H9 (cell line): ENCODE results near the gene GGT7. TPM values are rescaled to one million over a fixed set of nuclear protein-coding genes. Genes with fewer than 3 reads are reported as not detected.

Experiments used
- DNase-seq: peaks from one replicate; pipeline ENCODE4 v3.0.0-alpha.2; 2017
- H2AFZ ChIP-seq: one replicate; pipeline ENCODE4 v1.6.1; 2013; ENCODE audit warnings: mild to moderate bottlenecking, low read length, control low read depth, moderate library complexity
- H2AK5ac ChIP-seq: 2 replicates; pipeline ENCODE4 v1.6.1; 2013; ENCODE audit warnings: low read length, control low read depth, mixed read lengths; ENCODE audit not compliant: insufficient read length
- H2BK120ac ChIP-seq: one replicate; pipeline ENCODE4 v1.6.1; 2013; ENCODE audit warnings: low read depth, mild to moderate bottlenecking, low read length, control low read depth, inconsistent platforms; ENCODE audit not compliant: poor library complexity, severe bottlenecking
- H2BK12ac ChIP-seq: 2 replicates; pipeline ENCODE4 v1.6.1; 2013; ENCODE audit warnings: low read length, control low read depth, mixed read lengths, low read depth; ENCODE audit not compliant: insufficient read length
- H2BK15ac ChIP-seq: 2 replicates; pipeline ENCODE4 v1.6.1; 2013; ENCODE audit warnings: low read depth, low read length, control low read depth
- H2BK20ac ChIP-seq: one replicate; pipeline ENCODE4 v1.6.1; 2013; ENCODE audit warnings: low read depth, mild to moderate bottlenecking, low read length, control low read depth, inconsistent platforms; ENCODE audit not compliant: poor library complexity, severe bottlenecking
- H2BK5ac ChIP-seq: 2 replicates; pipeline ENCODE4 v1.6.1; 2013; ENCODE audit warnings: low read length, control low read depth, mixed read lengths; ENCODE audit not compliant: insufficient read length
- H3K14ac ChIP-seq: 2 replicates; pipeline ENCODE4 v1.6.1; 2013; ENCODE audit warnings: low read length, control low read depth; ENCODE audit not compliant: insufficient read depth
- H3K18ac ChIP-seq: 2 replicates; pipeline ENCODE4 v1.6.1; 2013; ENCODE audit warnings: low read depth, mild to moderate bottlenecking, mixed read lengths, low read length, control low read depth; ENCODE audit not compliant: insufficient read length
- H3K23ac ChIP-seq: 2 replicates; pipeline ENCODE4 v1.6.1; 2013; ENCODE audit warnings: low read length, control low read depth, mixed read lengths, low read depth; ENCODE audit not compliant: insufficient read length
- H3K23me2 ChIP-seq: 2 replicates; pipeline ENCODE4 v1.6.1; 2013; ENCODE audit warnings: low read depth, mild to moderate bottlenecking, mixed read lengths, low read length, control low read depth; ENCODE audit not compliant: insufficient read length, poor library complexity, severe bottlenecking
- H3K27ac ChIP-seq: 2 replicates; pipeline ENCODE4 v1.5.1; 2013; ENCODE audit warnings: low read length, control low read depth, mixed read lengths, low read depth; ENCODE audit not compliant: insufficient read length
- H3K27me3 ChIP-seq: 2 replicates; pipeline ENCODE4 v1.6.1; 2013; ENCODE audit warnings: low read length, control low read depth, inconsistent platforms; ENCODE audit not compliant: insufficient read depth
- H3K4ac ChIP-seq: 2 replicates; pipeline ENCODE4 v1.6.1; 2013; ENCODE audit warnings: low read depth, mild to moderate bottlenecking, control low read depth, inconsistent platforms, low read length, moderate library complexity
- H3K4me1 ChIP-seq: 2 replicates; pipeline ENCODE4 v1.6.1; 2013; ENCODE audit warnings: low read length, control low read depth, inconsistent platforms; ENCODE audit not compliant: insufficient read depth
- H3K4me2 ChIP-seq: 2 replicates; pipeline ENCODE4 v1.6.1; 2013; ENCODE audit warnings: low read length, control low read depth, mixed read lengths; ENCODE audit not compliant: insufficient read length, insufficient read depth
- H3K56ac ChIP-seq: 2 replicates; pipeline ENCODE4 v1.6.1; 2013; ENCODE audit warnings: low read depth, mild to moderate bottlenecking, mixed read lengths, low read length, control low read depth; ENCODE audit not compliant: insufficient read length
- H3K79me1 ChIP-seq: 2 replicates; pipeline ENCODE4 v1.6.1; 2013; ENCODE audit warnings: low read depth, mild to moderate bottlenecking, moderate library complexity, low read length, control low read depth, inconsistent platforms; ENCODE audit not compliant: insufficient read depth, poor library complexity, severe bottlenecking
- H3K79me2 ChIP-seq: 2 replicates; pipeline ENCODE4 v1.6.1; 2013; ENCODE audit warnings: low read length, control low read depth, inconsistent platforms; ENCODE audit not compliant: insufficient read depth
- H3K9ac ChIP-seq: 2 replicates; pipeline ENCODE4 v1.6.1; 2013; ENCODE audit warnings: low read length, control low read depth, mixed read lengths; ENCODE audit not compliant: insufficient read length; ENCODE audit errors: extremely low read depth
- H3K9me3 ChIP-seq: one replicate; pipeline ENCODE4 v1.6.1; 2013; ENCODE audit warnings: low read depth, low read length, inconsistent platforms; ENCODE audit not compliant: control insufficient read depth
- H3T11ph ChIP-seq: one replicate; pipeline ENCODE4 v1.6.1; 2013; ENCODE audit warnings: mild to moderate bottlenecking, low read length, control low read depth, inconsistent platforms
- H4K20me1 ChIP-seq: one replicate; pipeline ENCODE4 v1.6.1; 2013; ENCODE audit not compliant: control insufficient read depth, insufficient read length, insufficient read depth
- H4K5ac ChIP-seq: 2 replicates; pipeline ENCODE4 v1.6.1; 2013; ENCODE audit warnings: low read depth, mild to moderate bottlenecking, mixed read lengths, low read length, control low read depth; ENCODE audit not compliant: insufficient read length
- H4K8ac ChIP-seq: replicated peaks from 2 replicates; pipeline ENCODE4 v1.6.1; 2013; ENCODE audit warnings: low read length, control low read depth, mixed read lengths, low read depth; ENCODE audit not compliant: insufficient read length
- H4K91ac ChIP-seq: 2 replicates; pipeline ENCODE4 v1.6.1; 2013; ENCODE audit warnings: low read depth, mild to moderate bottlenecking, moderate library complexity, mixed read lengths, low read length, control low read depth; ENCODE audit not compliant: insufficient read length
- H3K27ac Mint-ChIP-seq, 3 experiments: 2 replicates in 2 of 3; 3 replicates in 1 of 3; pipeline ENCODE4 v1.8.0; 2020 to 2021; ENCODE audit warnings: mixed read lengths in 3 of 3, mild to moderate bottlenecking in 1 of 3, moderate library complexity in 1 of 3
- H3K27me3 Mint-ChIP-seq: 2 replicates; pipeline ENCODE4 v1.8.0; 2021; ENCODE audit warnings: low read depth, mild to moderate bottlenecking, moderate library complexity, mixed read lengths
- H3K36me3 Mint-ChIP-seq, 3 experiments: 2 replicates in 2 of 3; 3 replicates in 1 of 3; pipeline ENCODE4 v1.8.0; 2020 to 2021; ENCODE audit warnings: low read depth in 3 of 3, mixed read lengths in 3 of 3; ENCODE audit not compliant: insufficient read depth in 1 of 3
- H3K4me1 Mint-ChIP-seq, 2 experiments: 2 replicates each; pipeline ENCODE4 v1.8.0; 2020; ENCODE audit warnings: mixed read lengths in 2 of 2
- H3K4me3 Mint-ChIP-seq, 2 experiments: 2 replicates in 1 of 2; 3 replicates in 1 of 2; pipeline ENCODE4 v1.8.0; 2020 to 2021; ENCODE audit warnings: mild to moderate bottlenecking in 2 of 2, mixed read lengths in 2 of 2, moderate library complexity in 1 of 2
- H3K9me3 Mint-ChIP-seq, 2 experiments: 2 replicates in 1 of 2; 3 replicates in 1 of 2; pipeline ENCODE4 v1.8.0; 2020; ENCODE audit warnings: mild to moderate bottlenecking in 2 of 2, mixed read lengths in 2 of 2, moderate library complexity in 1 of 2
- WGBS: extraction: QIAGEN DNeasy Blood & Tissue Kit; methylation state at CpG from one replicate; pipeline ENCODE4 v1.1.7; 2013; ENCODE audit warnings: missing lambda C conversion rate, low lambda C conversion rate, mixed read lengths; ENCODE audit not compliant: insufficient read length; ENCODE audit errors: extremely low coverage; 5-methylcytosine and 5-hydroxymethylcytosine counted together
- total RNA-seq: library from RNA; stranded (reverse); gene quantifications from 2 replicates; pipeline ENCODE4 v1.2.1, GENCODE V29; 2021
- TF ChIP-seq, protein P1 (sequence below): fragments of 200-600 bp; sonication (generic); conservative IDR thresholded peaks from 3 replicates; pipeline ENCODE4 v1.8.0; 2021; ENCODE audit warnings: antibody characterized with exemption, mild to moderate bottlenecking

Gene GGT7
- total RNA-seq, 1 experiment from 2014 or later: 38.6 TPM

DNA sequence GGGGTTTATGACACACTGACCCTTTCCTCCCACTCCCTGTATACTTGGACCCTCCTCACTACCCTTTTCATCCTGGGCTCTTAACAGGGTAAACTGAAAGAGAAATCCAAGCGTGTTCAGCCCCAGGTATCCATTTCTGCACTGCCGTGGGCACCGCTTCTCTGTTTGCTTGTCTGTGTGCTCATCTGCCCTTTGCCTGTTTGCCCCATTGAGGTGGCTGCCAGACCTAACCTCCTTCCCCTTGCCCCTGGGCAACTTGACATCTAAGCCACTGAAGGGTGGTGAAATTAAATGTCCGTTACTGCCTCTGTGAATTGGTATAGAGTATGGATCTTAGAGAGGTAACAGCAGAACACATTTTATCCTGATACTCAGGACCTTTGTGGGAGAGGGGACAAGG lies 42.5 kb upstream of the GGT7 start:
- no peak overlapping the region for H2BK15ac ChIP-seq
- TF ChIP-seq, protein P1, sequence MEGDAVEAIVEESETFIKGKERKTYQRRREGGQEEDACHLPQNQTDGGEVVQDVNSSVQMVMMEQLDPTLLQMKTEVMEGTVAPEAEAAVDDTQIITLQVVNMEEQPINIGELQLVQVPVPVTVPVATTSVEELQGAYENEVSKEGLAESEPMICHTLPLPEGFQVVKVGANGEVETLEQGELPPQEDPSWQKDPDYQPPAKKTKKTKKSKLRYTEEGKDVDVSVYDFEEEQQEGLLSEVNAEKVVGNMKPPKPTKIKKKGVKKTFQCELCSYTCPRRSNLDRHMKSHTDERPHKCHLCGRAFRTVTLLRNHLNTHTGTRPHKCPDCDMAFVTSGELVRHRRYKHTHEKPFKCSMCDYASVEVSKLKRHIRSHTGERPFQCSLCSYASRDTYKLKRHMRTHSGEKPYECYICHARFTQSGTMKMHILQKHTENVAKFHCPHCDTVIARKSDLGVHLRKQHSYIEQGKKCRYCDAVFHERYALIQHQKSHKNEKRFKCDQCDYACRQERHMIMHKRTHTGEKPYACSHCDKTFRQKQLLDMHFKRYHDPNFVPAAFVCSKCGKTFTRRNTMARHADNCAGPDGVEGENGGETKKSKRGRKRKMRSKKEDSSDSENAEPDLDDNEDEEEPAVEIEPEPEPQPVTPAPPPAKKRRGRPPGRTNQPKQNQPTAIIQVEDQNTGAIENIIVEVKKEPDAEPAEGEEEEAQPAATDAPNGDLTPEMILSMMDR: no peak
- no peaks in the 10 kb centered on the region for H4K20me1 ChIP-seq
- no peaks in the 10 kb centered on the region for H3K9me3 Mint-ChIP-seq
- WGBS: no CpG with 5 or more reads among the region's 4 CpGs
- H4K5ac ChIP-seq: no peak overlapping the region
- no peaks in the 10 kb centered on the region for H3K79me1 ChIP-seq
- H4K91ac ChIP-seq: no peak overlapping the region
- no peak overlapping the region for H3K27ac Mint-ChIP-seq
- no peaks in the 10 kb centered on the region for H3K79me2 ChIP-seq
- no peak overlapping the region for H3K9ac ChIP-seq
- H3K4me1 ChIP-seq: no peaks in the 10 kb centered on the region
- H3K27ac ChIP-seq: no peak overlapping the region
- no peak overlapping the region for H2BK20ac ChIP-seq
- H3K23me2 ChIP-seq: no peaks in the 10 kb centered on the region
- H3K36me3 Mint-ChIP-seq: peaks cover 0 to 2% (median 2%) of the 10 kb centered on the region in 3 experiments; a peak in 4 of 7 replicates
- H3K4me3 Mint-ChIP-seq: no peak overlapping the region
- no peaks in the 10 kb centered on the region for H3K4me1 Mint-ChIP-seq
- H3K23ac ChIP-seq: no peak overlapping the region
- H3K27me3 ChIP-seq: no peaks in the 10 kb centered on the region
- H3T11ph ChIP-seq: no peak overlapping the region
- H2AK5ac ChIP-seq: no peak overlapping the region
- H2BK5ac ChIP-seq: no peak overlapping the region
- H2BK120ac ChIP-seq: no peak overlapping the region
- H2AFZ ChIP-seq: no peak overlapping the region
- H2BK12ac ChIP-seq: no peak overlapping the region
- H3K27me3 Mint-ChIP-seq: no peaks in the 10 kb centered on the region
- no peak overlapping the region for H3K4me2 ChIP-seq
- H3K4ac ChIP-seq: no peak overlapping the region
- no peak overlapping the region for H3K14ac ChIP-seq
- no peak overlapping the region for H4K8ac ChIP-seq
- no peaks in the 10 kb centered on the region for H3K9me3 ChIP-seq
- no peak for DNase-seq
- H3K18ac ChIP-seq: no peak overlapping the region
- H3K56ac ChIP-seq: no peak overlapping the region
